Hepatocyte (in vitro differentiated cells): ENCODE results near the gene GIPC2.

Experiments
- CTCF ChIP-seq: fragments of 200-600 bp; sonication (generic); IDR thresholded peaks from 2 replicates; pipeline ENCODE4 v1.5.1; 2016; ENCODE audit warnings: antibody characterized with exemption, mild to moderate bottlenecking; ENCODE audit not compliant: poor library complexity
- EZH2 ChIP-seq: fragments of 200-600 bp; sonication (generic); IDR thresholded peaks from 2 replicates; pipeline ENCODE4 v1.6.1; 2016; ENCODE audit warnings: antibody characterized with exemption, mild to moderate bottlenecking, borderline replicate concordance

- TF ChIP-seq CTCF (no peak), EZH2 (no peak)
These were observed 56.3 kb downstream of the GIPC2 start for GRCh38 chr1:78102082-78102481.
